Gastroesophageal sphincter (tissue), 3 donors: ENCODE results near the gene ACOT4.

Experiments used
- CTCF ChIP-seq, 4 experiments: fragments of 200-600 bp in 2 of 4; fragments of 450-650 bp in 2 of 4; sonication (generic) in 1 of 4; IDR thresholded peaks; one replicate each; pipeline ENCODE4 v1.5.1; 2017 to 2019; ENCODE audit warnings: antibody characterized with exemption in 4 of 4, mild to moderate bottlenecking in 2 of 4, moderate library complexity in 2 of 4
- EP300 ChIP-seq: sonication (generic); formaldehyde crosslinking; IDR thresholded peaks from one replicate; pipeline ENCODE4 v1.6.1; 2017; ENCODE audit warnings: antibody characterized with exemption, mild to moderate bottlenecking
- POLR2A ChIP-seq, 2 donors: fragments of 450-650 bp; IDR thresholded peaks; one replicate each; pipeline ENCODE4 v1.6.1; 2017; ENCODE audit warnings: antibody characterized with exemption in 2 of 2, mild to moderate bottlenecking in 2 of 2, moderate library complexity in 1 of 2
- POLR2AphosphoS5 ChIP-seq: sonication (generic); formaldehyde crosslinking; IDR thresholded peaks from one replicate; pipeline ENCODE4 v1.6.1; 2017; ENCODE audit warnings: antibody characterized with exemption

- no peak for TF ChIP-seq CTCF (IDR thresholded peaks at IDR 0.05)
- no peak for TF ChIP-seq POLR2A (IDR thresholded peaks at IDR 0.05)
- TF ChIP-seq EP300 = no peak
- no peak for TF ChIP-seq POLR2AphosphoS5
These were observed 25.2 kb downstream of the ACOT4 start for GRCh38 chr14:73616831-73617230.
